ENCODE data around the gene PPP2R3A.

PPP2R3A gene

DNA sequence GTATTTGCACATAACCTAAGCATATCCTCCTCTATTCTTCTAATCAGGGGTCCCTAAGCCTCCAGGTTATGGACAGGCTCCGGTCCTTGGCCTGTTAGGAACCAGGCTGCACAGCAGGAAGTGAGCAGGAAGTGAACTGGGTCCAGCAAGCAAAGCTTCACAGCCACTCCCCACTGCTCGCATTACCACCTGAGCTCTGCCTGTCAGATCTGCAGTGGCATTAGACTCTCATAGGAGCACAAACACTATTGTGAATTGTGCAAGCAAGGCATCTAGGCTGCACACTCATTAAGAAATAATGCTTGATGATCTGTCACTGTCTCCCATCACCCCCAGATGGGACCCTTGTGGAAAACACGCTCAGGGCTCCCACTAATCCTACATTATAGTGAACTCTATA is 220.8 kb downstream of the PPP2R3A start:
- TF ChIP-seq POLR2AphosphoS5 (IDR thresholded peaks at IDR 0.05; ENCODE audit: low read depth, low read length) = no peak
- TF ChIP-seq REST (IDR thresholded peaks at IDR 0.05; ENCODE audit: insufficient read depth in 1 of 2, low read depth in 2 of 2, low read length in 2 of 2) = no peak
- no peak for TF ChIP-seq SIN3A (IDR thresholded peaks at IDR 0.05; ENCODE audit: borderline replicate concordance, insufficient read depth, low read length)
- no peak for TF ChIP-seq TAF1 (IDR thresholded peaks at IDR 0.05; ENCODE audit: borderline replicate concordance, insufficient read depth, low read length)
- no peak for TF ChIP-seq FOXP2 (optimal IDR thresholded peaks at IDR 0.05; ENCODE audit: borderline replicate concordance, extremely low read depth, extremely low read length, insufficient read depth)

DNA sequence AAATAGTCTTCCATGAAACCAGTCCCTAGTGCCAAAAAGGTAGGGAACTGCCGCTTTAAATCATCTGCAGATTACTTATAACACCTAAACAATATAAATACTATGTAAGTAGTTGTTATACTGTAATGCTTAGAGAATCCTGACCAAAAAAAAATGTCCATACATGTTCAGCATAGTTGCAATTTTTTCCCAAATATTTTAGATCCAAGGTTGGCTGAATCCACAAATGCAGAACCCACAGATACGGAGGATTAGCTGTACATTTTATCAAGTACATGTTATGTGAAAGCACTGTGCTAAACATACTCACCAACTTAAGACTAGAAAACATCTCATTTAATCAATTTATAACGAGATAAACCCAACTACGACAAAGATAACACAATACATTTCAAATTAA is 221.3 kb downstream of the PPP2R3A start:
- TF ChIP-seq FOXP2 (optimal IDR thresholded peaks at IDR 0.05; ENCODE audit: borderline replicate concordance, extremely low read depth, extremely low read length, insufficient read depth) (no peak), TAF1 (IDR thresholded peaks at IDR 0.05; ENCODE audit: borderline replicate concordance, insufficient read depth, low read length) (no peak)

GRCh38 chr3:136187868-136188267 is 222.3 kb downstream of the PPP2R3A start:
- TF ChIP-seq FOXP2 (optimal IDR thresholded peaks at IDR 0.05; ENCODE audit: borderline replicate concordance, extremely low read depth, extremely low read length, insufficient read depth) (no peak), REST (IDR thresholded peaks at IDR 0.05; ENCODE audit: insufficient read depth in 1 of 2, low read depth in 2 of 2, low read length in 2 of 2) (no peak), SIN3A (IDR thresholded peaks at IDR 0.05; ENCODE audit: borderline replicate concordance, insufficient read depth, low read length) (no peak), TAF1 (IDR thresholded peaks at IDR 0.05; ENCODE audit: borderline replicate concordance, insufficient read depth, low read length) (no peak)

GRCh38 chr3:136189043-136189442 is 223.5 kb downstream of the PPP2R3A start:
- TF ChIP-seq SIN3A (IDR thresholded peaks at IDR 0.05; ENCODE audit: borderline replicate concordance, insufficient read depth, low read length) (no peak), REST (IDR thresholded peaks at IDR 0.05; ENCODE audit: insufficient read depth in 1 of 2, low read depth in 2 of 2, low read length in 2 of 2) (no peak), FOXP2 (optimal IDR thresholded peaks at IDR 0.05; ENCODE audit: borderline replicate concordance, extremely low read depth, extremely low read length, insufficient read depth) (no peak), POLR2AphosphoS5 (IDR thresholded peaks at IDR 0.05; ENCODE audit: low read depth, low read length) (no peak), TAF1 (IDR thresholded peaks at IDR 0.05; ENCODE audit: borderline replicate concordance, insufficient read depth, low read length) (no peak)

- TF ChIP-seq TAF1 (IDR thresholded peaks at IDR 0.05; ENCODE audit: borderline replicate concordance, insufficient read depth, low read length) = no peak
- TF ChIP-seq REST (IDR thresholded peaks at IDR 0.05; ENCODE audit: insufficient read depth in 1 of 2, low read depth in 2 of 2, low read length in 2 of 2) = no peak
- TF ChIP-seq POLR2AphosphoS5 (IDR thresholded peaks at IDR 0.05; ENCODE audit: low read depth, low read length) = no peak
- TF ChIP-seq FOXP2 (optimal IDR thresholded peaks at IDR 0.05; ENCODE audit: borderline replicate concordance, extremely low read depth, extremely low read length, insufficient read depth) = no peak
- no peak for TF ChIP-seq SIN3A (IDR thresholded peaks at IDR 0.05; ENCODE audit: borderline replicate concordance, insufficient read depth, low read length)
Measured at GRCh38 chr3:136189859-136190617, 224.5 kb downstream of the PPP2R3A start.
